Esophagus muscularis mucosa (tissue), 4 donors: ENCODE measurements around the gene GRID1.

Source experiments
- CTCF ChIP-seq, 3 experiments: fragments of 200-600 bp in 2 of 3; fragments of 450-650 bp in 1 of 3; sonication (generic) in 2 of 3; IDR thresholded peaks; one replicate each; pipeline ENCODE4 v1.5.1; 2017 to 2019; ENCODE audit warnings: antibody characterized with exemption in 3 of 3, mild to moderate bottlenecking in 2 of 3, moderate library complexity in 1 of 3
- EP300 ChIP-seq: sonication (generic); formaldehyde crosslinking; IDR thresholded peaks from one replicate; pipeline ENCODE4 v1.6.1; 2017; ENCODE audit warnings: antibody characterized with exemption
- POLR2A ChIP-seq: fragments of 450-650 bp; IDR thresholded peaks from one replicate; pipeline ENCODE4 v1.6.1; 2017; ENCODE audit warnings: antibody characterized with exemption, moderate library complexity, mild to moderate bottlenecking, low read depth
- POLR2AphosphoS5 ChIP-seq, 2 donors: sonication (generic); formaldehyde crosslinking; IDR thresholded peaks; one replicate each; pipeline ENCODE4 v1.6.1; 2017; ENCODE audit warnings: antibody characterized with exemption in 2 of 2

DNA sequence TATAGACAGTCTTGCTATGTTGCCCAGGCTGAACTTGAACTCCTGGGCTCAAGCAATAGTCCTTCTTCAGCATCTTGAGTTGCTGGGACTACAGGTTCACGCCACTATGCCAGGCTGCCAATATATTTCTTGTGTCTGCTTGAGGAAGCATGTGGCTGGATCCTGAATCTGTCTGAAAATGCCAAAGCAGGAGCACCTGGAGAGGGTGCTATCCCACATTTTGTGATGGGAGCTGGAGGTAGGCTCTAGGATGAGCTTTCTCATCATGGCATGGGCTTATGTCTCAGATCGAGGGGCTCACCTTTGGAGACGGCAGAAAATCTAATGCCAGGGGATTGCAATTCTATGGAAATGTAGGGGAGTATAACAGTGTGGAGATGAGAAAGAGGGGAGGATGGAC, 744.2 kb downstream of the GRID1 start:
- TF ChIP-seq CTCF (IDR thresholded peaks at IDR 0.05) (no peak), POLR2A (no peak), EP300 (no peak), POLR2AphosphoS5 (IDR thresholded peaks at IDR 0.05) (no peak)
